Germinal center (tissue), 1 donor: Measurements from ENCODE around the gene PACRG.
"Not testable (repeated sequence)": the region's sequence is repeated elsewhere in the genome, so short reads cannot be mapped to it uniquely, and the experiment has no call there.

Experiments used
- DNase-seq: peaks from one replicate; pipeline ENCODE4 v3.0.0; 2012; ENCODE audit warnings: mixed read lengths, low spot score

Gene PACRG

GRCh38 chr6:162727322-162728182 is at the start of gene PACRG, which contains the start of gene PRKN:
PACRG (plus strand) TSS chr6:162727974.
PRKN (minus strand) TSS chr6:162727766.
- peak; percentile 94 for DNase-seq

GRCh38 chr6:162678896-162679295 is 48.9 kb upstream of the PACRG start:
- not testable (repeated sequence) for DNase-seq

- no peak for DNase-seq
These were observed 48.1 kb upstream of the PACRG start for GRCh38 chr6:162679681-162680080.

DNA sequence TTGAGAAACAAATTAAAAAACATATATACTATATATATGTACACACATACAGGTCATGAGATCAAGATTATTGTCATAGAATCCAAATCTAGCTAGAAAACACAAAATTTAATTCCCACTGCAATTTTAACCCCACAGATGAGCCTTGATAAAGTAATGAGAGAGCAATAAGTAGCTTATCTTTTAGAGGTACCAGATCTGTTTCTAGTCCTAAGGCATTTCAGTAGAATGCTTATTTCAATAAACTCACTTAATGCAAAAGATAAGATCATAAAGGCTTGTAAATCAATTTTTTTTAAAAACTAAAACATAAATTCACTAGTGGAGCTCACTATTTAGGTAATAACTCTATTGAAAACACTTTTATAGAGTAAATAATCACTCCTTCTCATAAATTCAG is 47.4 kb upstream of the PACRG start:
- no peak for DNase-seq

- DNase-seq = no peak
These were observed 46.9 kb upstream of the PACRG start for GRCh38 chr6:162680871-162681270.

- DNase-seq = no peak
These were observed 46.3 kb upstream of the PACRG start for GRCh38 chr6:162681447-162681846.

GRCh38 chr6:162683135-162683534 is 44.6 kb upstream of the PACRG start:
- DNase-seq = no peak

DNA sequence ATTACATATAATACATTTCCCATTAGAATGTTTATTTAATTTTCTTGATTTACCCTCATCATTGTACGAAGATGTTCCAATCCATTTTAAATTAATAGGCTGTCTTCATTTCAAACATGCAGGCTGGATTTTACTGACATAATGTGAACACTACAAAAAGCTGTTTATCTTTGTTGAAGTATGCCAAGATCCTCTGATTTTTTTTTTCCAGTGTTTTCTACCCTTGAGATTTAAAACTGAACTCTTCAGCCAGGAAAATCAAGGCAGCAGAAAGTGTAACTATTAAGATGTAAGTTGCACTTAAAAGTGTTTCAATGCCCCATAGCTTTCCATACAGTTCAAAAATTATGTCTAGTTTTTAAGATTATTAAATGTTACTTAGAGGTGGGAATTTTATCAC is 43.7 kb upstream of the PACRG start:
- no peak for DNase-seq

- no peak for DNase-seq
These were observed 42.8 kb upstream of the PACRG start for GRCh38 chr6:162684961-162685360.

DNA sequence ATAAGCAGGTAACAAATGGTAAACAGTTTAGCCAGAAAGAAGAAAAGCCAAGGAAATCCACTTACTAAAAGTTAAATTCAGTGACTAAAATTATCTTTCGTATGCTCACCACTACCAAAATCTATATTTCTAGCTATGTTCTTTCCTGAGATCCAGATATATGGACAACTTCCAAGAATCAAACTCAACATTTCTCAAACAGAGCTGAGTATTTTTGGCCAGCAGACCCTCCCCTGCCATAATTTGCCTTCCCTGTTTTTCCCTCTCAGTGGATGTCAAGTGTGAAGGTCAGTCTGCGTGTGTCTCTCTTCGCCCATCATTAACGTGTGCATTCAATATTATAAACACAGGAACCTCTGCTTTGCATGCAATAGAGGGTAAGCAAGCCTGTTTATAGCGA is 42.2 kb upstream of the PACRG start:
- DNase-seq = no peak

GRCh38 chr6:162688751-162689345 is 38.9 kb upstream of the PACRG start:
- DNase-seq = no peak

GRCh38 chr6:162690158-162690557 is 37.6 kb upstream of the PACRG start:
- no peak for DNase-seq

DNA sequence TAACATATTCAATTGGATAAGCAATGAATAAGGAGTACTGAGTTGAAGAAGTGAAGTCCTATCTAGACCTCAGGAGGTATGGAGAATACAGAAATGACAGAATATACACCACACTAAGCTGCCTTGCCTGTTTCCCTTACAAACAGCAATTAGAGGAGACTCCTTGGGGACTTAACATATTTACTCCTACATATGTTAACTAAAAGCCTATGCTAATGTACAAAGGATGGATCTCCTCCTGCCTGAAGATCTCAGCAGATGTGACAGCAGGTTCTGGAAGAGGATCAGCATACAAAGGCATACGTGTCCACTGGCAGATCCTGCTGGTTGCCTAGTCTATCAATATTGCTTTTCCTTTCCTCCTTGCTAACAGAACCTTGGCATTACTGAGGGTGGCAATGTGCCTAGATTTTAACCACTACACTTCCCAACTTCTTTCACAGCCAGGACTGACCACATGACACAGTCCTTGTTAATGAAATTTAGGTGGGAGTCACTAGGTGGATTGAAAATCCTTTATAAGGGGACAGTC is 29.8 kb upstream of the PACRG start:
- no peak for DNase-seq

- no peak for DNase-seq
These were observed 29.3 kb upstream of the PACRG start for GRCh38 chr6:162698440-162698839.

DNA sequence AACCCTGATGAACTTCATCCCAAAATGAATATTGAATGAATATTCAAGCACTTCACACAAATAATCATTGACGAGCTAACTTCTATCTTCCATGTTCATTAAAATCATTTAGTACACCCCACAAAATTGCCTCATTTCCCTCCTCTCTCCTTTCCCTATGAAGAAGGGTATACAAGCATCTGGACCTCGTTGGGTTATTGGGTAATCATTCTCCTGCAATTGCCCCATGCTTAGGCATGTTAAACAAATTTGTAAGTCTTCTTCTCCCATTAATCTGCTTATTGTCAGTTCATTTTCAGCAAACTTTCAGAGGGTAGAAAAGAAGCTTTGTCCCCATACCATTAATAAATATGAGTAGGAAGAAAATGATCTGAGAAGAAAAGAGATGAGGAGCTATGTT is 27.8 kb upstream of the PACRG start:
- DNase-seq = no peak

DNA sequence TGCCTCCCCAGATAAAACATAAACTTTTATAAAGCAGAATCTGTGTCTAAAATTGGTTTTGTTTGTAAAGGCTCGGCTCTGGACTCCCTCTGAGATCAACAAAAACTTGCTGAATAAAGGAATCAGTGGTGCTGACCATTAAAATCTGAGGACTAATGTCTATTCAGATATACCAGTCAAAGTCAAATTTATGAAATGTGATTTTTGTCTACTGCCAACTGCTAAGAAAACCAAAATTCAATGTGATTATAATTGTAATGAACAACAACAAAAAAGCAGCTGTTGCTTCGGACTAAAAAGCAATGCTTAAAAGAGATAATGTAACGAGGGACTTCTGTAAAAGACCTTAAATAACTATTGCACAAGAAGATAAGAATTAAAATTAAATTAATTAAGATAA is 26.8 kb upstream of the PACRG start:
- no peak for DNase-seq

DNA sequence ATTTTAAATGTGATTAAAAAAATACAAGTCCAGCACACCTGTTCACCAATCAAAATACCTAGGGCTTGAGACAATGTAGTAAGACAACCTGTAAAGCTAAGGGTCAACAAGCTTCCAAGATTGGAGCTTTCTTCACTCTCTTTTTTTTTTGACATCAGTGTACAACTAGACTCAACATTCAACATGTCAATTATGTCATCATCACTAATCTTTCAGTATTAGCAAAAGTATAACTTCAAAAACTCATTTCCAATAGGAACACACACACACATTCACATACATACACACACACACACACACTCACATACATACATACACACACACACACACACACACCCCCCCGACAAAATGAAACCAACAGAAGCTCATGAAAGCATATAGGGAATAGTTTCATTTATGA is 26.2 kb upstream of the PACRG start:
- DNase-seq = no peak

DNA sequence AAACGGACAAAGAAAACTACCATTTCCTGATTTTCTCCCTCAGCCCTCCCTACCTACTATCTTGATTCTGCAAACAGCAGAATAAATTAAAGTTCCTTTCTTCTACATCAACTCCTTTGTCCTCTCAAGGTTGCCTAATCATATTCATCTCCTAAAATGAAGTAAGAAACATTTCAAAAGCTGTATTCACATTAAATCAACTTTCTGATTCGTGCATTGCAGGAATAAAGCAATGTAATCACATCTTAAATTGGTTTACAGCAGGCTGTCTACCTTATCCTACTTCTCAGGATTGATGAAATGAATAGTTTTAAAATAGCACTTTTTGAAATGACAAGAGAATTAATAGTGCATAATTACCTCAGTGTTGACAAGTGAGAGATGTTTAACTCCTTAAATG is 25.3 kb upstream of the PACRG start:
- no peak for DNase-seq

DNA sequence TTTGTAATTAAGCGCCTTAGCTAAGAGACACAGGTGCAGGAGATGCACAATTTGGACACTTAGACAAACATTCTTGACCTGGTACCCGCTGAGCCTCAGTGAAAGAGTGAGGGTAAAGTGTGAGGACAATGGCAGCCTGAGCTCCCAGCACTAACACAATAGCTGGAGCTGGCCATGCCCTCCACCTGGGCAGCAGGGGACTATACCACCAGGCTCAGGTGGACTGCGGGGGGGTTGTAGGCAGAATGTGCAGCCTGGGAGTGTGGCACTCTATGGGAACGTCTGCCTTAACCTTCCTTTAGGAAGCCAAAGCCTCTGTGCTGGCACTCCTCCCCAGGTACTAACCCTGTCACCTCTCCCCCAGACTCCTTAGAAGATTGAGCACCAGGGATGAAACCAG is 23.8 kb upstream of the PACRG start:
- DNase-seq = no peak

GRCh38 chr6:162705736-162706135 is 22.0 kb upstream of the PACRG start:
- DNase-seq = no peak

- no peak for DNase-seq
These were observed 21.5 kb upstream of the PACRG start for GRCh38 chr6:162706232-162706631.

- no peak for DNase-seq
These were observed 18.8 kb upstream of the PACRG start for GRCh38 chr6:162708971-162709370.

GRCh38 chr6:162709431-162709830 is 18.3 kb upstream of the PACRG start:
- no peak for DNase-seq
